Suprapubic skin (tissue), 4 donors: ENCODE data around the gene PTPN4.

ENCODE experiments used
- CTCF ChIP-seq, 2 donors: fragments of 200-600 bp in 1 of 2; fragments of 450-650 bp in 1 of 2; sonication (generic) in 1 of 2; IDR thresholded peaks; one replicate each; pipeline ENCODE4 v1.5.1; 2016 to 2019; ENCODE audit warnings: antibody characterized with exemption in 2 of 2, mild to moderate bottlenecking in 1 of 2, moderate library complexity in 1 of 2
- EP300 ChIP-seq: sonication (generic); formaldehyde crosslinking; IDR thresholded peaks from one replicate; pipeline ENCODE4 v1.6.1; 2017; ENCODE audit warnings: antibody characterized with exemption
- POLR2A ChIP-seq, 2 donors: fragments of 450-650 bp; IDR thresholded peaks; one replicate each; pipeline ENCODE4 v1.6.1; 2017; ENCODE audit warnings: antibody characterized with exemption in 2 of 2, mild to moderate bottlenecking in 2 of 2, moderate library complexity in 2 of 2
- POLR2AphosphoS5 ChIP-seq, 3 donors: sonication (generic); formaldehyde crosslinking; IDR thresholded peaks; one replicate each; pipeline ENCODE4 v1.6.1; 2017; ENCODE audit warnings: antibody characterized with exemption in 3 of 3

- TF ChIP-seq POLR2AphosphoS5 (IDR thresholded peaks at IDR 0.05) (no peak), CTCF (IDR thresholded peaks at IDR 0.05) (no peak), EP300 (no peak), POLR2A (IDR thresholded peaks at IDR 0.05) (no peak)
Measured at GRCh38 chr2:119937680-119938079, 178.0 kb downstream of the PTPN4 start.
